Endothelial cell of umbilical vein (primary cell): ENCODE measurements around the gene TTLL11. TPM values are rescaled to one million over a fixed set of nuclear protein-coding genes. Genes with fewer than 3 reads are reported as not detected.

Source experiments
- BruUV-seq: library from RNA; stranded (reverse); fragments of 400-500 nt; replicated peaks from 2 replicates; lab custom pipeline; 2021; lab: Mats Ljungman, UMichigan
- CTCF ChIA-PET: fragments of 300-600, 350-600 bp; sonication (Branson Sonifier 250); formaldehyde crosslinking; loops from one replicate; lab custom pipeline; 2021; ENCODE audit warnings: antibody characterized with exemption, inconsistent platforms; lab: Charles Lee
- POLR2A ChIA-PET: fragments of 300-600, 350-600 bp; sonication (Branson Sonifier 250); formaldehyde crosslinking; loops from one replicate; lab custom pipeline; 2021; ENCODE audit warnings: antibody characterized with exemption, inconsistent platforms; lab: Charles Lee
- DNase-seq: peaks from one replicate; pipeline ENCODE4 v3.0.0-alpha.2; 2011; ENCODE audit warnings: low read depth, low spot score
- FAIRE-seq: peaks from 2 replicates; lab custom pipeline; 2011; peaks lifted over from hg19 to GRCh38; lab: Jason Lieb, UNC
- H2AFZ ChIP-seq: 2 replicates; pipeline ENCODE4 v1.6.0; 2012; ENCODE audit warnings: low read depth, low read length, control low read depth, inconsistent platforms
- H3K27ac ChIP-seq: 2 replicates; pipeline ENCODE4 v1.5.1; 2011; ENCODE audit warnings: low read depth, mild to moderate bottlenecking, control low read depth, low read length, moderate library complexity; ENCODE audit not compliant: insufficient read depth
- H3K27me3 ChIP-seq, 2 experiments: 2 replicates each; pipeline versions ENCODE4 v1.6.0 to v1.6.1; 2011; ENCODE audit warnings: low read length in 2 of 2, mixed read lengths in 1 of 2; ENCODE audit not compliant: control insufficient read depth in 2 of 2, insufficient read depth in 2 of 2
- H3K36me3 ChIP-seq, 2 experiments: 2 replicates in 1 of 2; 3 replicates in 1 of 2; pipeline ENCODE4 v1.5.1; 2011; ENCODE audit warnings: low read length in 2 of 2, mild to moderate bottlenecking in 1 of 2, moderate library complexity in 1 of 2; ENCODE audit not compliant: control insufficient read depth in 2 of 2, insufficient read depth in 2 of 2; ENCODE audit errors: extremely low read depth in 1 of 2
- H3K4me1 ChIP-seq: 3 replicates; pipeline ENCODE4 v1.5.1; 2011; ENCODE audit warnings: mild to moderate bottlenecking, low read length; ENCODE audit not compliant: control insufficient read depth, insufficient read depth; ENCODE audit errors: extremely low read depth
- H3K4me2 ChIP-seq: 2 replicates; pipeline ENCODE4 v1.6.1; 2011; ENCODE audit warnings: low read length, control low read depth, mixed read lengths; ENCODE audit not compliant: insufficient read depth
- H3K4me3 ChIP-seq, 3 experiments: fragments of 200-600 bp in 1 of 3; sonication (generic), shearing (Covaris generic) in 1 of 3; replicated peaks in 1 of 3; 2 replicates each; pipeline ENCODE4 v1.5.1; 2011 to 2016; ENCODE audit warnings: control low read depth in 3 of 3, low read length in 3 of 3, mild to moderate bottlenecking in 2 of 3, inconsistent platforms in 1 of 3, low read depth in 1 of 3, moderate library complexity in 1 of 3; ENCODE audit not compliant: insufficient read depth in 1 of 3
- H3K79me2 ChIP-seq: 2 replicates; pipeline ENCODE4 v1.6.0; 2012; ENCODE audit warnings: low read length, inconsistent platforms; ENCODE audit not compliant: control insufficient read depth, insufficient read depth
- H3K9ac ChIP-seq: replicated peaks from 2 replicates; pipeline ENCODE3; 2011; ENCODE audit warnings: low read length, control low read depth; ENCODE audit not compliant: insufficient read depth; ENCODE audit errors: extremely low read depth
- H3K9me1 ChIP-seq: replicated peaks from 3 replicates; pipeline ENCODE4 v1.6.0; 2011; ENCODE audit warnings: mild to moderate bottlenecking, low read length; ENCODE audit not compliant: control insufficient read depth, insufficient read depth; ENCODE audit errors: extremely low read depth
- H3K9me3 ChIP-seq: replicated peaks from 2 replicates; pipeline ENCODE4 v1.5.1; 2012; ENCODE audit warnings: low read length, inconsistent platforms; ENCODE audit not compliant: control insufficient read depth, insufficient read depth
- H4K20me1 ChIP-seq: replicated peaks from 2 replicates; pipeline ENCODE3; 2011; ENCODE audit warnings: mild to moderate bottlenecking, low read length; ENCODE audit not compliant: control insufficient read depth, insufficient read depth; ENCODE audit errors: extremely low read depth
- CTCF ChIP-seq, 2 donors: IDR thresholded peaks; 1 replicate in 1 of 2; 2 replicates in 1 of 2; pipeline ENCODE4 v1.5.1; 2011; ENCODE audit warnings: low read length in 2 of 2, mild to moderate bottlenecking in 2 of 2, moderate library complexity in 2 of 2, control low read depth in 1 of 2, inconsistent platforms in 1 of 2, low read depth in 1 of 2; ENCODE audit not compliant: insufficient read depth in 1 of 2; ENCODE audit errors: extremely low read depth in 1 of 2
- EZH2 ChIP-seq: IDR thresholded peaks from 2 replicates; pipeline ENCODE4 v1.6.1; 2012; ENCODE audit warnings: borderline replicate concordance, low read depth, mild to moderate bottlenecking, moderate library complexity, low read length, inconsistent platforms; ENCODE audit not compliant: severe bottlenecking
- FOS ChIP-seq: IDR thresholded peaks from 2 replicates; pipeline ENCODE4 v1.6.1; 2011; ENCODE audit warnings: mild to moderate bottlenecking, low read length, moderate library complexity, borderline replicate concordance; ENCODE audit not compliant: insufficient read depth
- GATA2 ChIP-seq: IDR thresholded peaks from 2 replicates; pipeline ENCODE4 v1.7.0; 2011; ENCODE audit warnings: low read depth, mild to moderate bottlenecking, moderate library complexity, mixed read lengths, low read length; ENCODE audit not compliant: insufficient read length, insufficient read depth
- JUN ChIP-seq: IDR thresholded peaks from 2 replicates; pipeline ENCODE4 v1.6.1; 2011; ENCODE audit warnings: borderline replicate concordance, low read depth; ENCODE audit not compliant: insufficient read length, insufficient read depth
- MAX ChIP-seq: IDR thresholded peaks from 2 replicates; pipeline ENCODE4 v1.6.1; 2011; ENCODE audit not compliant: insufficient read depth, insufficient read length
- MYC ChIP-seq: IDR thresholded peaks from one replicate; pipeline ENCODE4 v1.6.1; 2011; ENCODE audit warnings: mild to moderate bottlenecking, low read depth, low read length
- POLR2A ChIP-seq: IDR thresholded peaks from 2 replicates; pipeline ENCODE4 v1.6.1; 2012; ENCODE audit warnings: low read depth, mild to moderate bottlenecking, control low read depth, low read length
- POLR2AphosphoS5 ChIP-seq: IDR thresholded peaks from 2 replicates; pipeline ENCODE4 v1.6.1; 2012; ENCODE audit warnings: low read depth, mild to moderate bottlenecking, control low read depth, low read length, moderate library complexity; ENCODE audit not compliant: insufficient read depth
- dilution Hi-C: fragments of 300-500 bp; cut with MboI; formaldehyde crosslinking; loops from one replicate; pipeline ENCODE4 v1.15.0; 2019; ENCODE audit warnings: low sequenced_read_pairs; ENCODE audit not compliant: extremely low pct_ligation_motif_present
- intact Hi-C: fragments of 100-400 bp; cut with micrococcal nuclease; formaldehyde crosslinking; loops from one replicate; pipeline ENCODE4 v1.10.0; 2022
- polyA plus RNA-seq, 4 experiments: library from polyadenylated mRNA; depleted of rRNA in 3 of 4; stranded (reverse) in 3 of 4; unstranded in 1 of 4; fragments of >200 nt; gene quantifications; 2 replicates each; pipeline versions ENCODE4 v1.2.1 to v1.2.3, GENCODE V29; 2011 to 2012; ENCODE audit warnings: missing spikeins in 1 of 4
- total RNA-seq: library from RNA; stranded (reverse); gene quantifications from 2 replicates; pipeline ENCODE4 v1.2.3, GENCODE V29; 2021

TTLL11 gene
- total and polyA plus RNA-seq, 2 donors (not counting 3 experiments of a cell fraction or from before 2014, with no cell fraction given): 4.9 to 5.1 TPM

GRCh38 chr9:121938621-121939020 lies 154.5 kb downstream of the TTLL11 start:
- H3K4me3 ChIP-seq: no peak overlapping the region
- ChIA-PET POLR2A (no interaction called here), CTCF (no interaction called here)
- H3K9me1 ChIP-seq: no peaks in the 10 kb centered on the region
- no peaks in the 10 kb centered on the region for H4K20me1 ChIP-seq
- no peaks in the 10 kb centered on the region for H3K4me1 ChIP-seq
- H3K27me3 ChIP-seq: no peaks in the 10 kb centered on the region
- intact Hi-C loops (no loop called here), dilution Hi-C loops (no loop called here)
- H3K27ac ChIP-seq: no peak overlapping the region
- no TSS peak for BruUV-seq
- no peak overlapping the region for H3K4me2 ChIP-seq
- no peak overlapping the region for H3K9ac ChIP-seq
- H3K9me3 ChIP-seq: no peaks in the 10 kb centered on the region
- TF ChIP-seq MAX (no peak), FOS (no peak), CTCF (IDR thresholded peaks at IDR 0.05; ENCODE audit: extremely low read depth in 1 of 2, insufficient read depth in 1 of 2, low read depth in 1 of 2, low read length in 2 of 2) (no peak), GATA2 (no peak), JUN (no peak), EZH2 (no peak), MYC (no peak), POLR2AphosphoS5 (no peak), POLR2A (no peak)
- H3K36me3 ChIP-seq: no peaks in the 10 kb centered on the region
- DNase-seq (no peak), FAIRE-seq (no peak)
- no peak overlapping the region for H2AFZ ChIP-seq
- H3K79me2 ChIP-seq: peaks cover 2% of the 10 kb centered on the region
